Measurements from ENCODE around the gene SARDH. TPM values are rescaled to one million over a fixed set of nuclear protein-coding genes. Genes with fewer than 3 reads are reported as not detected.

The SARDH gene
- total and polyA plus RNA-seq, 2 of the 8 experiments (the other 6 are each of a cell fraction or from before 2014, with no cell fraction given): 6.4 to 7.4 TPM

GRCh38 chr9:133680976-133681657 lies 57.0 kb downstream of the SARDH start:
- DNase-seq (ENCODE audit: low read depth in 1 of 2, low spot score in 2 of 2) (no peak), FAIRE-seq (no peak)
- WGBS, 2 experiments (ENCODE audit: extremely low coverage in 1 of 2, insufficient coverage in 1 of 2, insufficient read length in 1 of 2, insufficient replicate concordance in 2 of 2, low coverage in 1 of 2, low lambda C conversion rate in 2 of 2, missing lambda C conversion rate in 1 of 2): 86% methylated on average over 19 of the region's 20 CpGs; no CpG with 5 or more reads in 1 of the 2 experiments

More at GRCh38 chr9:133680976-133681657, 57.0 kb downstream of the SARDH start:
- Histone ChIP-seq H4K20me1 (replicated peaks in 1 of 2; ENCODE audit: control insufficient read depth in 1 of 2, insufficient read depth in 2 of 2, low read length in 2 of 2) (no peaks in the 10 kb centered on the region), H3K36me3 (ENCODE audit: control insufficient read depth in 2 of 4, insufficient read depth in 4 of 4, low read length in 3 of 4) (no peaks in the 10 kb centered on the region), H2AFZ (ENCODE audit: low read length) (no peak overlapping the region), H2BK5ac (ENCODE audit: low read depth, low read length) (no peak overlapping the region), H3K23me2 (ENCODE audit: low read depth, low read length) (no peaks in the 10 kb centered on the region), H3K79me1 (ENCODE audit: low read depth, low read length) (no peaks in the 10 kb centered on the region), H2BK120ac (replicated peaks; ENCODE audit: low read depth, low read length) (no peak overlapping the region), H3K4me3 (ENCODE audit: extremely low read depth in 1 of 4, insufficient read depth in 2 of 4, low read depth in 3 of 4, low read length in 4 of 4) (no peak overlapping the region), H3K4me1 (replicated peaks in 1 of 4; ENCODE audit: control insufficient read depth in 3 of 4, insufficient read depth in 4 of 4, low read length in 3 of 4) (no peaks in the 10 kb centered on the region; a peak in 1 of 7 replicates), H3K27me3 (replicated peaks in 1 of 4; ENCODE audit: control insufficient read depth in 3 of 4, extremely low read depth in 1 of 4, insufficient read depth in 3 of 4, low read length in 3 of 4) (no peaks in the 10 kb centered on the region), H2BK15ac (ENCODE audit: low read length) (no peak overlapping the region), H3K9ac (replicated peaks in 1 of 4; ENCODE audit: extremely low read depth in 1 of 4, low read depth in 3 of 4, low read length in 3 of 4) (no peak overlapping the region), H3K4ac (replicated peaks; ENCODE audit: insufficient read length, low read depth, low read length) (no peak overlapping the region), H2AK5ac (ENCODE audit: low read depth, low read length) (no peak overlapping the region), H3K79me2 (ENCODE audit: control insufficient read depth in 1 of 2, insufficient read depth in 2 of 2, low read length in 2 of 2) (no peaks in the 10 kb centered on the region), H3K27ac (ENCODE audit: low read depth, low read length) (no peak overlapping the region), H4K8ac (ENCODE audit: extremely low read depth, insufficient read depth, low read length) (no peak overlapping the region; the same call in 1 of the 2 replicates), H3K18ac (ENCODE audit: extremely low read depth, low read length) (no peak overlapping the region), H3K56ac (replicated peaks; ENCODE audit: insufficient read length, low read depth, low read length) (no peak overlapping the region), H3K4me2 (ENCODE audit: insufficient read depth in 1 of 2, low read depth in 2 of 2, low read length in 2 of 2) (no peak overlapping the region), H2BK12ac (ENCODE audit: low read depth, low read length) (no peak overlapping the region), H3K14ac (ENCODE audit: insufficient read length) (no peak overlapping the region), H4K91ac (replicated peaks; ENCODE audit: insufficient read length, low read length) (no peak overlapping the region), H3K23ac (ENCODE audit: insufficient read length) (no peak overlapping the region), H2BK20ac (ENCODE audit: low read length) (no peak overlapping the region), H4K5ac (ENCODE audit: insufficient read length, low read depth, low read length) (no peak overlapping the region), H3K9me3 (ENCODE audit: insufficient read depth in 2 of 2, low read depth in 1 of 2, low read length in 1 of 2) (no peaks in the 10 kb centered on the region)
- CTCF ChIA-PET (ENCODE audit: partially characterized antibody): interaction anchor here (0.7 to 2.6 kb wide), 4 partner anchors 32 to 97 kb away, joined by 3 to 6 read pairs (median 4); no protein-coding TSS in a partner anchor
- TF ChIP-seq RAD21 (IDR thresholded peaks at IDR 0.05 in 1 of 2, conservative IDR thresholded peaks at IDR 0.05 in 1 of 2; ENCODE audit: low read depth in 2 of 2, low read length in 2 of 2): no peak
- TF ChIP-seq TAF1 (IDR thresholded peaks at IDR 0.05; ENCODE audit: low read depth, low read length): no peak
- no peak for TF ChIP-seq CEBPB (IDR thresholded peaks at IDR 0.05; ENCODE audit: low read depth, low read length)
- POLR2A ChIA-PET (ENCODE audit: partially characterized antibody): interaction anchor here (1.0 kb wide), 1 partner anchor 16 kb away, joined by 3 read pairs; no protein-coding TSS in a partner anchor
